H1 (cell line): ENCODE measurements around the gene MYO1F. TPM values are rescaled to one million over a fixed set of nuclear protein-coding genes. Genes with fewer than 3 reads are reported as not detected.

ENCODE experiments used
- CTCF ChIA-PET: fragments of 300-600 bp; sonication (Branson Sonifier 250); formaldehyde crosslinking; loops from one replicate; lab custom pipeline; 2021; ENCODE audit not compliant: partially characterized antibody; lab: Charles Lee
- POLR2A ChIA-PET: fragments of 300-600 bp; sonication (Branson Sonifier 250); formaldehyde crosslinking; loops from one replicate; lab custom pipeline; 2021; ENCODE audit warnings: inconsistent platforms; ENCODE audit not compliant: partially characterized antibody; lab: Charles Lee
- DNase-seq, 2 experiments: peaks; one replicate each; pipeline versions ENCODE4 v3.0.0 to v3.0.0-alpha.2; 2010 to 2022; ENCODE audit warnings: low spot score in 2 of 2, low read depth in 1 of 2, mixed read lengths in 1 of 2
- FAIRE-seq: peaks from 2 replicates; lab custom pipeline; 2011; peaks lifted over from hg19 to GRCh38; lab: Jason Lieb, UNC
- H2AFZ ChIP-seq: 2 replicates; pipeline ENCODE4 v1.8.1; 2012; ENCODE audit warnings: low read length, inconsistent platforms
- H2AK5ac ChIP-seq: 2 replicates; pipeline ENCODE4 v1.6.1; 2013; ENCODE audit warnings: low read depth, low read length
- H2BK120ac ChIP-seq: replicated peaks from 2 replicates; pipeline ENCODE3; 2013; ENCODE audit warnings: low read depth, low read length, inconsistent platforms
- H2BK12ac ChIP-seq: 2 replicates; pipeline ENCODE4 v1.6.1; 2013; ENCODE audit warnings: low read depth, low read length
- H2BK15ac ChIP-seq: 2 replicates; pipeline ENCODE4 v1.6.1; 2013; ENCODE audit warnings: low read length
- H2BK20ac ChIP-seq: 2 replicates; pipeline ENCODE4 v1.6.1; 2013; ENCODE audit warnings: low read length
- H2BK5ac ChIP-seq: 2 replicates; pipeline ENCODE4 v1.6.1; 2013; ENCODE audit warnings: low read depth, low read length
- H3K14ac ChIP-seq: 2 replicates; pipeline ENCODE4 v1.6.1; 2013; ENCODE audit warnings: inconsistent platforms; ENCODE audit not compliant: insufficient read length
- H3K18ac ChIP-seq: 2 replicates; pipeline ENCODE4 v1.6.1; 2013; ENCODE audit warnings: low read length; ENCODE audit errors: extremely low read depth
- H3K23ac ChIP-seq: 2 replicates; pipeline ENCODE4 v1.6.1; 2013; ENCODE audit warnings: inconsistent platforms; ENCODE audit not compliant: insufficient read length
- H3K23me2 ChIP-seq: 2 replicates; pipeline ENCODE4 v1.6.1; 2013; ENCODE audit warnings: low read depth, low read length
- H3K27ac ChIP-seq: 2 replicates; pipeline ENCODE4 v1.6.1; 2011; ENCODE audit warnings: low read depth, low read length, inconsistent platforms
- H3K27me3 ChIP-seq, 4 experiments: replicated peaks in 1 of 4; 1 replicate in 1 of 4; 2 replicates in 3 of 4; pipeline versions ENCODE4 v1.6.1 to v1.8.1; 2011 to 2013; ENCODE audit warnings: low read length in 3 of 4, mild to moderate bottlenecking in 3 of 4, inconsistent platforms in 2 of 4, mixed read lengths in 2 of 4, moderate library complexity in 1 of 4; ENCODE audit not compliant: control insufficient read depth in 3 of 4, insufficient read depth in 3 of 4; ENCODE audit errors: extremely low read depth in 1 of 4
- H3K36me3 ChIP-seq, 4 experiments: 2 replicates each; pipeline versions ENCODE4 v1.6.1 to v1.8.1; 2011 to 2013; ENCODE audit warnings: mild to moderate bottlenecking in 4 of 4, low read length in 3 of 4, moderate library complexity in 2 of 4, control low read depth in 1 of 4, inconsistent platforms in 1 of 4; ENCODE audit not compliant: insufficient read depth in 4 of 4, control insufficient read depth in 2 of 4
- H3K4ac ChIP-seq: replicated peaks from 2 replicates; pipeline ENCODE3; 2013; ENCODE audit warnings: low read length, low read depth, mixed read lengths, inconsistent platforms; ENCODE audit not compliant: insufficient read length
- H3K4me1 ChIP-seq, 4 experiments: replicated peaks in 1 of 4; 1 replicate in 1 of 4; 2 replicates in 3 of 4; pipeline versions ENCODE4 v1.6.1 to v1.8.1; 2011 to 2013; ENCODE audit warnings: low read length in 3 of 4, inconsistent platforms in 2 of 4, mixed read lengths in 1 of 4; ENCODE audit not compliant: insufficient read depth in 4 of 4, control insufficient read depth in 3 of 4
- H3K4me2 ChIP-seq, 2 experiments: 2 replicates each; pipeline versions ENCODE4 v1.6.1 to v1.8.1; 2011 to 2013; ENCODE audit warnings: low read depth in 2 of 2, low read length in 2 of 2, control low read depth in 1 of 2, inconsistent platforms in 1 of 2, mild to moderate bottlenecking in 1 of 2; ENCODE audit not compliant: insufficient read depth in 1 of 2
- H3K4me3 ChIP-seq, 4 experiments: fragments of 200-600, 300-600 bp in 1 of 4; sonication (generic), shearing (Covaris generic), sonication (Bioruptor Twin) in 1 of 4; 2 replicates each; pipeline versions ENCODE4 v1.5.1 to v1.8.1; 2011 to 2016; ENCODE audit warnings: low read length in 4 of 4, low read depth in 3 of 4, control low read depth in 2 of 4, inconsistent platforms in 2 of 4, mild to moderate bottlenecking in 2 of 4, mixed read lengths in 1 of 4, moderate library complexity in 1 of 4; ENCODE audit not compliant: insufficient read depth in 2 of 4; ENCODE audit errors: extremely low read depth in 1 of 4
- H3K56ac ChIP-seq: replicated peaks from 2 replicates; pipeline ENCODE3; 2013; ENCODE audit warnings: low read depth, mild to moderate bottlenecking, mixed read lengths, low read length, inconsistent platforms; ENCODE audit not compliant: insufficient read length
- H3K79me1 ChIP-seq: 2 replicates; pipeline ENCODE4 v1.6.1; 2013; ENCODE audit warnings: low read depth, low read length, control low read depth
- H3K79me2 ChIP-seq, 2 experiments: 2 replicates each; pipeline versions ENCODE4 v1.6.1 to v1.8.1; 2012 to 2013; ENCODE audit warnings: low read length in 2 of 2, mild to moderate bottlenecking in 2 of 2, inconsistent platforms in 1 of 2; ENCODE audit not compliant: insufficient read depth in 2 of 2, control insufficient read depth in 1 of 2
- H3K9ac ChIP-seq, 4 experiments: replicated peaks in 1 of 4; 1 replicate in 1 of 4; 2 replicates in 3 of 4; pipeline versions ENCODE4 v1.6.1 to v1.8.1; 2011 to 2013; ENCODE audit warnings: low read depth in 3 of 4, low read length in 3 of 4, control low read depth in 2 of 4, mild to moderate bottlenecking in 2 of 4, moderate library complexity in 2 of 4, inconsistent platforms in 1 of 4; ENCODE audit errors: extremely low read depth in 1 of 4
- H3K9me3 ChIP-seq, 2 experiments: 2 replicates each; pipeline versions ENCODE4 v1.6.1 to v1.8.1; 2012 to 2013; ENCODE audit warnings: mild to moderate bottlenecking in 2 of 2, moderate library complexity in 2 of 2, control low read depth in 1 of 2, inconsistent platforms in 1 of 2, low read depth in 1 of 2, low read length in 1 of 2, mixed read lengths in 1 of 2; ENCODE audit not compliant: insufficient read depth in 2 of 2
- H4K20me1 ChIP-seq, 2 experiments: replicated peaks in 1 of 2; 2 replicates each; pipeline versions ENCODE3 to v1.8.1; 2011 to 2013; ENCODE audit warnings: inconsistent platforms in 2 of 2, low read length in 2 of 2, mild to moderate bottlenecking in 1 of 2; ENCODE audit not compliant: insufficient read depth in 2 of 2, control insufficient read depth in 1 of 2
- H4K5ac ChIP-seq: 2 replicates; pipeline ENCODE4 v1.6.1; 2013; ENCODE audit warnings: low read length, low read depth, mixed read lengths, inconsistent platforms; ENCODE audit not compliant: insufficient read length
- H4K8ac ChIP-seq: 2 replicates; pipeline ENCODE4 v1.8.0; 2013; ENCODE audit warnings: mild to moderate bottlenecking, moderate library complexity, low read length, inconsistent platforms; ENCODE audit not compliant: insufficient read depth; ENCODE audit errors: extremely low read depth
- H4K91ac ChIP-seq: replicated peaks from 2 replicates; pipeline ENCODE3; 2013; ENCODE audit warnings: low read length, mixed read lengths, inconsistent platforms; ENCODE audit not compliant: insufficient read length
- CHD1 ChIP-seq: IDR thresholded peaks from 2 replicates; pipeline ENCODE4 v1.6.1; 2012; ENCODE audit warnings: low read depth, low read length, improper control_type of control experiment
- CREB1 ChIP-seq: IDR thresholded peaks from 2 replicates; pipeline ENCODE4 v1.6.1; 2012; ENCODE audit warnings: inconsistent platforms
- CTBP2 ChIP-seq: IDR thresholded peaks from 2 replicates; pipeline ENCODE4 v1.7.0; 2011; ENCODE audit warnings: borderline replicate concordance, mild to moderate bottlenecking, moderate library complexity, mixed read lengths, low read length; ENCODE audit not compliant: insufficient read depth, insufficient read length
- EGR1 ChIP-seq: IDR thresholded peaks from 2 replicates; pipeline ENCODE4 v1.6.1; 2011; ENCODE audit warnings: low read depth, low read length, borderline replicate concordance
- GABPA ChIP-seq: IDR thresholded peaks from 2 replicates; pipeline ENCODE4 v1.6.1; 2011; ENCODE audit warnings: mild to moderate bottlenecking, low read length, moderate library complexity, borderline replicate concordance; ENCODE audit not compliant: insufficient read depth
- JUND ChIP-seq: IDR thresholded peaks from 2 replicates; pipeline ENCODE4 v1.6.1; 2011; ENCODE audit warnings: mild to moderate bottlenecking, improper control_type of control experiment, low read length
- KDM1A ChIP-seq: fragments of 200-600, 300-600 bp; sonication (generic); IDR thresholded peaks from 2 replicates; pipeline ENCODE4 v1.7.1; 2016; ENCODE audit warnings: mild to moderate bottlenecking, low read length, borderline replicate concordance
- MAFK ChIP-seq: IDR thresholded peaks from 2 replicates; pipeline ENCODE4 v1.6.1; 2012; ENCODE audit warnings: low read depth, mild to moderate bottlenecking, improper control_type of control experiment, low read length
- RBBP5 ChIP-seq: IDR thresholded peaks from 2 replicates; pipeline ENCODE4 v1.7.1; 2012; ENCODE audit warnings: low read depth, mild to moderate bottlenecking, inconsistent platforms, low read length, moderate library complexity, borderline replicate concordance
- TCF12 ChIP-seq: IDR thresholded peaks from 2 replicates; pipeline ENCODE4 v1.6.1; 2011; ENCODE audit warnings: low read depth, mild to moderate bottlenecking, low read length
- ZNF274 ChIP-seq: IDR thresholded peaks from 2 replicates; pipeline ENCODE4 v1.7.0; 2012; ENCODE audit warnings: low read length, borderline replicate concordance; ENCODE audit errors: extremely low read depth
- WGBS, 2 experiments: shearing (Covaris generic) in 1 of 2; methylation state at CpG; one replicate each; pipeline versions ENCODE4 v1.1.6 to v1.1.7; 2013 to 2015; ENCODE audit warnings: low lambda C conversion rate in 2 of 2, mixed read lengths in 2 of 2, inconsistent platforms in 1 of 2, low coverage in 1 of 2, missing lambda C conversion rate in 1 of 2; ENCODE audit not compliant: insufficient replicate concordance in 2 of 2, insufficient coverage in 1 of 2, insufficient read length in 1 of 2; ENCODE audit errors: extremely low coverage in 1 of 2, missing lambda C conversion rate in 1 of 2; 5-methylcytosine and 5-hydroxymethylcytosine counted together
- polyA plus RNA-seq, 7 experiments: library from polyadenylated mRNA; depleted of rRNA in 3 of 7; stranded (reverse) in 5 of 7; unstranded in 2 of 7; fragments of >200 nt in 5 of 7; fragments of 200-250 nt in 2 of 7; gene quantifications; 1 replicate in 5 of 7; 2 replicates in 1 of 7; 4 replicates in 1 of 7; pipeline versions ENCODE4 v1.2.1 to v1.2.3, GENCODE V29; 2011 to 2013; ENCODE audit warnings: missing spikeins in 2 of 7, mixed read lengths in 2 of 7
- total RNA-seq: library from RNA; stranded (reverse); fragmentation: NEBNext Ultra II Directional; extraction: Animal tissue kit (Norgen Biotek cat#: 25700); gene quantifications from 2 replicates; pipeline ENCODE4 v1.2.1, GENCODE V29; 2021
- TF ChIP-seq, protein P1 (sequence below): IDR thresholded peaks from 2 replicates; pipeline ENCODE4 v1.6.1; 2011; ENCODE audit warnings: low read length, improper control_type of control experiment
- TF ChIP-seq, protein P2 (sequence below): IDR thresholded peaks from 2 replicates; pipeline ENCODE4 v1.6.1; 2012; ENCODE audit warnings: inconsistent platforms

Gene MYO1F
- total and polyA plus RNA-seq, 2 of the 8 experiments (the other 6 are each of a cell fraction or from before 2014, with no cell fraction given) = 1.4 to 4.6 TPM

DNA sequence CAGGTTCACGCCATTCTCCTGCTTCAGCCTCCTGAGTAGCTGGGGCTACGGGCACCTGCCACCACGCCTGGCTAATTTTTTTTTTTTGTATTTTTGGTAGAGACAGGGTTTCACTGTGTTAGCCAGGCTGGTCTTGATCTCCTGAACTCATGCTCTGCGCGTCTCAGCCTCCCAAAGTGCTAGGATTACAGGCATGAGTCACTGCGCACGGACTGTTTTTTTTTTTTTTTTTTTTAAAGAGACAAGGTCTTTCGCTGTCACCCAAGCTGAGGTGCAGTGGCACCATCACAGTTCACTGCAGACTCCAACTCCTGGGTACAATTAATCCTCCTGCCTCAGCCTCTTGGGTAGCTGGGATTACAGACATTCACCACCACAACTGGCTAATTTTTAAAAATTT lies 41.5 kb upstream of the MYO1F start:
- H3K27me3 ChIP-seq = no peaks in the 10 kb centered on the region
- no peak overlapping the region for H2BK5ac ChIP-seq
- no peak overlapping the region for H3K18ac ChIP-seq
- no peak overlapping the region for H4K8ac ChIP-seq
- no peak overlapping the region for H3K56ac ChIP-seq
- no peaks in the 10 kb centered on the region for H4K20me1 ChIP-seq
- H2AK5ac ChIP-seq = no peak overlapping the region
- no peaks in the 10 kb centered on the region; the same call in 1 of the 2 replicates for H3K23me2 ChIP-seq
- no peak overlapping the region for H3K14ac ChIP-seq
- POLR2A ChIA-PET = interaction anchor here (0.6 to 1.7 kb wide), 6 partner anchors 12 to 28 kb away, joined by 3 to 5 read pairs (median 4); no protein-coding TSS in a partner anchor
- no peak overlapping the region for H4K5ac ChIP-seq
- no peak overlapping the region for H2BK20ac ChIP-seq
- H3K4me1 ChIP-seq = no peaks in the 10 kb centered on the region
- H3K23ac ChIP-seq = no peak overlapping the region
- H3K79me2 ChIP-seq = no peaks in the 10 kb centered on the region
- H3K4me3 ChIP-seq = no peak overlapping the region
- no peaks in the 10 kb centered on the region for H3K9me3 ChIP-seq
- no peak overlapping the region for H2BK12ac ChIP-seq
- no peak overlapping the region for H2AFZ ChIP-seq
- CTCF ChIA-PET = interaction anchor here (0.7 to 6.0 kb wide), 5 partner anchors 12 to 1470 kb away, joined by 3 to 23 read pairs (median 3); partner anchors contain the start of gene NFILZ
- no peak overlapping the region for H3K4ac ChIP-seq
- H3K4me2 ChIP-seq = no peak overlapping the region
- no peak overlapping the region for H4K91ac ChIP-seq
- H3K79me1 ChIP-seq = no peaks in the 10 kb centered on the region
- H2BK15ac ChIP-seq = no peak overlapping the region
- no peak overlapping the region for H2BK120ac ChIP-seq
- H3K27ac ChIP-seq = no peak overlapping the region
- FAIRE-seq (no peak), DNase-seq (no peak)
- no peaks in the 10 kb centered on the region for H3K36me3 ChIP-seq
- no peak overlapping the region for H3K9ac ChIP-seq
- WGBS, 2 experiments = 72% methylated on average over 3 of the region's 8 CpGs; no CpG with 5 or more reads in 1 of the 2 experiments
- TF ChIP-seq, protein P1, sequence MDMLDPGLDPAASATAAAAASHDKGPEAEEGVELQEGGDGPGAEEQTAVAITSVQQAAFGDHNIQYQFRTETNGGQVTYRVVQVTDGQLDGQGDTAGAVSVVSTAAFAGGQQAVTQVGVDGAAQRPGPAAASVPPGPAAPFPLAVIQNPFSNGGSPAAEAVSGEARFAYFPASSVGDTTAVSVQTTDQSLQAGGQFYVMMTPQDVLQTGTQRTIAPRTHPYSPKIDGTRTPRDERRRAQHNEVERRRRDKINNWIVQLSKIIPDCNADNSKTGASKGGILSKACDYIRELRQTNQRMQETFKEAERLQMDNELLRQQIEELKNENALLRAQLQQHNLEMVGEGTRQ = no peak
- TF ChIP-seq JUND (no peak), EGR1 (no peak), MAFK (no peak), KDM1A (no peak), CTBP2 (no peak), GABPA (no peak), ZNF274 (no peak), CREB1 (no peak), TCF12 (no peak), CHD1 (no peak), RBBP5 (no peak)
- TF ChIP-seq, protein P2, sequence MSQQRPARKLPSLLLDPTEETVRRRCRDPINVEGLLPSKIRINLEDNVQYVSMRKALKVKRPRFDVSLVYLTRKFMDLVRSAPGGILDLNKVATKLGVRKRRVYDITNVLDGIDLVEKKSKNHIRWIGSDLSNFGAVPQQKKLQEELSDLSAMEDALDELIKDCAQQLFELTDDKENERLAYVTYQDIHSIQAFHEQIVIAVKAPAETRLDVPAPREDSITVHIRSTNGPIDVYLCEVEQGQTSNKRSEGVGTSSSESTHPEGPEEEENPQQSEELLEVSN = no peak
